SK-MEL-5 (cell line): Measurements from ENCODE around the gene ABCB9. TPM values are rescaled to one million over a fixed set of nuclear protein-coding genes. Genes with fewer than 3 reads are reported as not detected.
A peak's percentile ranks its signal among the peaks of the same experiment; 100 is the strongest.
"Not testable (repeated sequence)": the region's sequence is repeated elsewhere in the genome, so short reads cannot be mapped to it uniquely, and the experiment has no call there.

Experiments used
- DNase-seq: peaks from one replicate; pipeline ENCODE4 v3.0.0-alpha.2; 2016; ENCODE audit warnings: low read depth, low spot score
- in situ Hi-C: cut with HindIII; loops from 2 replicates; pipeline ENCODE4 v1.10.0; 2016; ENCODE audit warnings: low sequenced_read_pairs, high pct_unique_total_duplicates, low pct_unique_long_range_greater_than_20kb
- total RNA-seq: library from RNA; depleted of rRNA; stranded (reverse); fragments of >200 nt; shearing (Covaris generic); gene quantifications from 2 replicates; pipeline ENCODE4 v1.2.3, GENCODE V29; 2014

The ABCB9 gene
- total RNA-seq, 1 experiment from 2014 or later = 8.3 TPM

DNA sequence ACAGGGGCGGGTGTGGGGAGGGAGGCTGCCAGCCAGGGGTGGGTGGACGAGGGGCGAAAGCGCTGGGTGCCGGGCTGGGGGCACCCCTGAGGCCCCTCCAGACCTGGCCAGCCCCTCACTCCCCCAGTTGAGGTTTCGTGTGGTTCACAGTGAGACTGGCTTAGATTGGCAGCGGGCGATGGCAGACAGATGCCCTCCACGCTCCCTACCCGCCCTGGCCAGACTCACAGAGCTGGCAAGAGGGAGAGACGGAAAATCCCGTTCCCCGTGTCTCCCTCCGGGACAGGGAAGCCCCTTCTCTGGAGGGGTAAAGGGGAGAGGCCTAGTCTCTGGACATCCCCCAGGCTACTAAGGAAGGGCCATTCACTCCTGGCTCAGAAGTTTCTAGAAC is 37.1 kb downstream of the ABCB9 start:
- in situ Hi-C loops = no loop called here

GRCh38 chr12:122928404-122929147 is 37.7 kb downstream of the ABCB9 start:
- in situ Hi-C loops = no loop called here
- no peak for DNase-seq

More for the DNA sequence above, 37.1 kb downstream of the ABCB9 start:
- no peak for DNase-seq

DNA sequence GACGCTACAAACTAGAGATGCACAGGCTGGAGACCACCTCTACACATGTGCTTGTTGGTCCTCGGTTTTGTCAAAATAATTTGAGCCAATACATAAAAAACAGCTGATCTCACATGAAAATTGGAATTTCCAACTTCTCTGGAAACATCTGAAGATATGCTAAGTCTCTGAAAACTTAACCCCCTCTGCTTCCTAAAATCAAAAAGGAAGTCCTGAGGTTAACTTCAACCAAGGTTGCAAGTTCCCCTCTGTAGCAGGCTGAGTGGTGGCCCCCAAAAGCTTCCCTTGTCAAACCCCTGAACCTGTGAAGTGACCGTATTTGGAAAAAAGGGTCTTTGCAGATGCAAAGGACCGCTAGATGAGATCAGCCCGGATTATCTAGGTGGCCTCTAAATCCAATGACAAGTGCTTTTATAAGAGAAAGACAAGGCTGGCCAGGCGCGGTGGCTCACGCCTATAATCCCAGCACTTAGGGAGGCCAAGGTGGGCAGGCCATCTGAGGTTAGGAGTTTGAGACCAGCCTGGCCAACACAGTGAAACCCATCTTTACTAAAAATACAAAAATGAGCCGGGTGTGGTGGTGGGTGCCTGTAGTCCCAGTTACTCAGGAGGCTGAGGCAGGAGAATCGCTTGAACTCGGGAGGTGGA is 38.4 kb downstream of the ABCB9 start:
- no peak for DNase-seq
- in situ Hi-C loops = no loop called here

DNA sequence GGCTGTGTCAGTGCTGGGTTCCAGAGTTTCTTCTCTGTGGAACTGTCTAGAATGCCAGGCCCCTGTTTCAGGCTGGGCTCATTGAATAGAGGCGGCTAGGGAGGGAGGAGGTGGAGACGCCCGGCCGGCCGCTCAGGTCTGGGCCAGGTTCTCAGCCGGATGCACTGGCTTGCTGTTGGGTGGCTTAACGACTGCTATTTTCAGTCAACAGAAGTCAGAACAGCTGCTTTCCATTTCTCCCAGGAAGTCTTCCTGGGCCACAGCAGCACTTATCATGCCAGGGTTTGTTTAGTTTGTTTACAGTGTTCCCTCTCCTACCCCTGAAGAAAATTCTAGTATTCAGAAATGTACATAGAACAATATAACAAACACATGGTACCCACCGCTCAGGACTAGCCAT is 44.3 kb downstream of the ABCB9 start:
- in situ Hi-C loops = no loop called here
- DNase-seq = no peak

DNA sequence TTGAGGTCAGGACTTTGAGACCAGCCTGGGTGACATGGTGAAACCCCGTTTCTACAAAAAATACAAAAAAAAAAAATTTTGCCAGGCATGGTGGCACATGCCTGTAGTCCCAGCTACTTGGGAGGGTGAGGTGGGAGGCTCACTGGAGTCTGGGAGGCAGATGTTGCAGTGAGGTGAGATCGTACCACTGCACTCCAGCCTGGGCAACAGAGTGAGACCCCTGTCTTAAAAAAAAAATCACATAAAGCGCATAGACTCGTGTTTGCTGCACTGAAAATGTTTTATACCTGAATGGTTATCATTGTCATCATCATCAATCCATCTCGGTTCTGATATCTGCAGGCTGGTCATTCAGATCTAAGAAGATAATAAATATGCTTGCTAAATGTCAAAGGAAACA is 45.6 kb downstream of the ABCB9 start:
- in situ Hi-C loops = no loop called here
- no peak for DNase-seq

- DNase-seq = no peak
- in situ Hi-C loops = no loop called here
These were observed 47.4 kb downstream of the ABCB9 start for GRCh38 chr12:122918827-122919226.

- in situ Hi-C loops = no loop called here
- DNase-seq = peak; percentile 72
These were observed 48.6 kb downstream of the ABCB9 start for GRCh38 chr12:122917507-122918121.

- DNase-seq = peak; percentile 45
- in situ Hi-C loops = no loop called here
These were observed 56.6 kb downstream of the ABCB9 start for GRCh38 chr12:122909442-122910288.

DNA sequence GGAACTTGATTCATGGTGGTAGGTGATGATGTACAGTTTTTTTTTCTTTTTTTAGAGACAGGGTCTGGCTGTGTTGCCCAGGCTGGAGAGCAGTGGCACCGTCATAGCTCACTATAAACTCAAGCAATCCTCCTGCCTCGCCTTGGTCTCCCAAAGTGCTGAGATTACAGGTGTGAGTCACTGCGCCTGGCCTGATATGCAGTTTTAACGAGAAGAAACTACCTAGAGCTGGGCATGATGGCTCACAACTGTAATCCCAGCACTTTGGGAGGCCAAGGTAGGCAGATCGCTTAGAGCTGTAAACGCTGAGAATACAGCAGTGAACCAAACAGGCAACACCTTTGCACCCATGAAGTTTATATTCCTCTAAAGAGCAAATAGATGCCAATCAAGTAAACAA is 57.3 kb downstream of the ABCB9 start:
- no peak for DNase-seq
- in situ Hi-C loops = no loop called here

DNA sequence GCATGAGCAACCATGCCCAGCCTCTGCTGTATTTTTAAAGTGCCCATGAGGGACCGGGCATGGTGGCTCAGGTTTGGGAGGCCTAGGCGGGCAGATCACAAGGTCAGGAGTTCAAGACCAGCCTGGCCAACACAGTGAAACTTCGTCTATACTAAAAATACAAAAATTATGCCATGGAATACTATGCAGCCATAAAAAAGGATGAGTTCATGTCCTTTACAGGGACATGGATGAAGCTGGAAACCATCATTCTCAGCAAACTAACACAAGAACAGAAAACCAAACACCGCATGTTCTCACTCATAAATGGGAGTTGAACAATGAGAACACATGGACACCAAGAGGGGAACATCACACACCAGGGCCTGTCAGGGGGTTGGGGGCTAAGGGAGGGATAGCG is 61.0 kb downstream of the ABCB9 start:
- in situ Hi-C loops, DNase-seq: not testable (repeated sequence)

GRCh38 chr12:122903693-122904034 is 62.6 kb downstream of the ABCB9 start:
- in situ Hi-C loops = no loop called here

GRCh38 chr12:122902854-122903692 is 63.2 kb downstream of the ABCB9 start:
- no peak for DNase-seq
- in situ Hi-C loops = no loop called here

More at GRCh38 chr12:122903693-122904034, 62.6 kb downstream of the ABCB9 start:
- no peak for DNase-seq

- in situ Hi-C loops = no loop called here
- no peak for DNase-seq
These were observed 66.4 kb downstream of the ABCB9 start for GRCh38 chr12:122899887-122900286.

GRCh38 chr12:122896662-122897061 is 69.6 kb downstream of the ABCB9 start:
- DNase-seq = no peak
- in situ Hi-C loops = no loop called here

DNA sequence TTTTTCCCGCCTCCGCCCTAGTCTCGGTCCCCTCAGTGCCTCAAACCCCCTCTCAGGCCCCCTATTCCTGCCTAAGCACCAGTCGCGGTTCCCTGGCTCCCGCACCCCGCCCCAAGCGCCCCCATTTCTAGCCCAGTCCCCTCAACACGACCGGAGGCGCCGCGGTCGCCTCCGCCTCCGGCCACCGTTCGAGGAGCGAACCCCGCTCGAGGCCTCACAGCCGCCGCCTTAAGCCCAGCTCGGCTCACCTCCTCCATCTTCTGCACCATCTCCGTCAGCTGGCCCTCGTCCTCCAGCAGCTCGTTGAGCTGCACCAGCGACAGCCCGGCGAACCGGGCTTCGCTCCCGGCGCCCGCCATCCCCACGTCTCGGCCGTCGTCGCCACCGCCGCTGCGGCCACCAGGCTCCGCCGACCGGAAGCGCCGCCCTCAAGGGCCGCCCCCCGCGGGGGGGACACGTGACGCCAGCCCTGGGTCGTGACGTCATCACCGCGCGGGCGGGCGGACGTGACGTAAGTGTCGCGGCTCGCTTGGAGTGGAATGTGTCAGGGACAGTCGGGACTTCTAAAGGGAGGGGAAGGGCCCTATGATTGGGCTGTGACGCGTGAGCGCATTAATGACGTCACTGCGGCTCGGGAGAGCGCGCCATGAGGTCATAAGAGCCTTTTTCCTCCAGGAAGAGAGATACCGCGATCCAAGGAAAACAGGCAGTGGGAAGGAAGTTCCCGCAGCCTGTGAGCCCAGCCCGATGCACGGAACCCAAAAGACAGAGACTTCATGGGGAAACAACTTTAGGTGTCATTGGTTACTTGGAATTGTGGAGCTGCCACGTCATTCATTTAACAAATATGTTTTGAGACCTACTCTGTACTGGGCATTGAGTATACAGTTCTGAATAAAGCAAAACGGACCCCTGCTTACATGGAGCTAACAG is 70.3 kb downstream of the ABCB9 start, which contains the start of gene VPS37B:
TSS of gene VPS37B (minus strand) at position 421 of the 933 bp plus-strand sequence. CDS start at position 359, 62 bp downstream.
- DNase-seq = peak; percentile 76
- in situ Hi-C loops = no loop called here

DNA sequence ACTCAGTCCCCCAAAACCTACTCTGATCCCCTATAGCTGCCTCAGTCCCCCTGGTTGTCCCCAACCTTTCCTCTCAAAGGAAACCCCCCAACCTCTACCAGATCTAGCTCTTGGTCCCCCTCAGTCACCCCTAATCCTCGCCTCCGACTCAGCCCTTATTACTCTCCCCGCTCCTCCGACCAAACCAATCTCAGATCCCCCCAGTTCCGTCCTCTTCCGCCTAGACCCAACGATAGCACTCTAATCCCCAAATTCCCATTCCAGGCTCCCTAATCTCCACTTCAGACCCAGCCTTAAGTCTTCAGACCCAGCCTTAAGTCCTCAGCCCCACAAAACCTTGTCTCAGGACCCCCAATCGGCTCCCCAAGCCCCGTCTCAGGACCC is 71.0 kb downstream of the ABCB9 start:
- DNase-seq = no peak
- in situ Hi-C loops = no loop called here
